ENCODE measurements around the gene DDIAS.
"Not testable (repeated sequence)": the region's sequence is repeated elsewhere in the genome, so short reads cannot be mapped to it uniquely, and the experiment has no call there.

DDIAS gene

GRCh38 chr11:82890936-82891335 is 10.6 kb upstream of the DDIAS start:
- no peak for DNase-seq (ENCODE audit: low read depth in 3 of 3)

- no peak for DNase-seq (ENCODE audit: low read depth in 3 of 3)
These were observed 8.8 kb upstream of the DDIAS start for GRCh38 chr11:82892611-82893169.

GRCh38 chr11:82895437-82896091 is 6.0 kb upstream of the DDIAS start:
- no peak for DNase-seq (ENCODE audit: low read depth in 3 of 3)

GRCh38 chr11:82896183-82896582 is 5.4 kb upstream of the DDIAS start:
- DNase-seq (ENCODE audit: low read depth in 3 of 3), result no peak

- no peak for DNase-seq (ENCODE audit: low read depth in 3 of 3)
These were observed 3.3 kb upstream of the DDIAS start for GRCh38 chr11:82898241-82898640.

GRCh38 chr11:82899186-82899820 is 2.2 kb upstream of the DDIAS start:
- no peak for DNase-seq (ENCODE audit: low read depth in 3 of 3)

- no peak for DNase-seq (ENCODE audit: low read depth in 3 of 3)
These were observed 1.6 kb upstream of the DDIAS start for GRCh38 chr11:82899957-82900276.

GRCh38 chr11:82900277-82901164 is 1.0 kb upstream of the DDIAS start, which contains the start of gene PRCP:
PRCP (minus strand) TSS chr11:82900430; CDS start chr11:82900402, 28 bp downstream.
- DNase-seq (ENCODE audit: low read depth in 3 of 3), result peak; percentile 85 to 92 (median 91)

- DNase-seq (ENCODE audit: low read depth in 3 of 3), result no peak
These were observed 468 bp downstream of the DDIAS start for GRCh38 chr11:82901922-82902485.

- no peak for DNase-seq (ENCODE audit: low read depth in 3 of 3)
These were observed 1.3 kb downstream of the DDIAS start for GRCh38 chr11:82902880-82903279.

- no peak for DNase-seq (ENCODE audit: low read depth in 3 of 3)
These were observed 2.5 kb downstream of the DDIAS start for GRCh38 chr11:82903843-82904586.

GRCh38 chr11:82906236-82906635 is 4.7 kb downstream of the DDIAS start:
- no peak for DNase-seq (ENCODE audit: low read depth in 3 of 3)

- DNase-seq (ENCODE audit: low read depth in 3 of 3), result no peak
These were observed 5.4 kb downstream of the DDIAS start for GRCh38 chr11:82906931-82907330.

GRCh38 chr11:82907371-82907770 is 5.8 kb downstream of the DDIAS start:
- DNase-seq (ENCODE audit: low read depth in 3 of 3), result no peak

- no peak for DNase-seq (ENCODE audit: low read depth in 3 of 3)
These were observed 6.8 kb downstream of the DDIAS start for GRCh38 chr11:82908311-82908710.

- no peak for DNase-seq (ENCODE audit: low read depth in 3 of 3)
These were observed 7.6 kb downstream of the DDIAS start for GRCh38 chr11:82909015-82909640.

- DNase-seq (ENCODE audit: low read depth in 3 of 3), result not testable (repeated sequence)
These were observed 18.2 kb downstream of the DDIAS start for GRCh38 chr11:82919786-82920185.

- not testable (repeated sequence) for DNase-seq (ENCODE audit: low read depth in 3 of 3)
These were observed 18.7 kb downstream of the DDIAS start for GRCh38 chr11:82920227-82920626.

GRCh38 chr11:82922396-82923173 is 21.0 kb downstream of the DDIAS start:
- DNase-seq (ENCODE audit: low read depth in 3 of 3), result not testable (repeated sequence)

Measured in stimulated activated CD4-positive, alpha-beta T cell treated with anti-CD3 and anti-CD28 coated beads, TNF-alpha, amount 100 ng/mL, for 48 hours (primary cell).